Gastroesophageal sphincter (tissue), 3 donors: ENCODE measurements around the gene RANBP1.

Source experiments
- EP300 ChIP-seq: sonication (generic); formaldehyde crosslinking; IDR thresholded peaks from one replicate; pipeline ENCODE4 v1.6.1; 2017; ENCODE audit warnings: antibody characterized with exemption, mild to moderate bottlenecking
- POLR2AphosphoS5 ChIP-seq: sonication (generic); formaldehyde crosslinking; IDR thresholded peaks from one replicate; pipeline ENCODE4 v1.6.1; 2017; ENCODE audit warnings: antibody characterized with exemption
- TF ChIP-seq, protein P1 (sequence below), 4 experiments: fragments of 200-600 bp in 2 of 4; fragments of 450-650 bp in 2 of 4; sonication (generic) in 1 of 4; IDR thresholded peaks; one replicate each; pipeline ENCODE4 v1.5.1; 2017 to 2019; ENCODE audit warnings: antibody characterized with exemption in 4 of 4, mild to moderate bottlenecking in 2 of 4, moderate library complexity in 2 of 4

DNA sequence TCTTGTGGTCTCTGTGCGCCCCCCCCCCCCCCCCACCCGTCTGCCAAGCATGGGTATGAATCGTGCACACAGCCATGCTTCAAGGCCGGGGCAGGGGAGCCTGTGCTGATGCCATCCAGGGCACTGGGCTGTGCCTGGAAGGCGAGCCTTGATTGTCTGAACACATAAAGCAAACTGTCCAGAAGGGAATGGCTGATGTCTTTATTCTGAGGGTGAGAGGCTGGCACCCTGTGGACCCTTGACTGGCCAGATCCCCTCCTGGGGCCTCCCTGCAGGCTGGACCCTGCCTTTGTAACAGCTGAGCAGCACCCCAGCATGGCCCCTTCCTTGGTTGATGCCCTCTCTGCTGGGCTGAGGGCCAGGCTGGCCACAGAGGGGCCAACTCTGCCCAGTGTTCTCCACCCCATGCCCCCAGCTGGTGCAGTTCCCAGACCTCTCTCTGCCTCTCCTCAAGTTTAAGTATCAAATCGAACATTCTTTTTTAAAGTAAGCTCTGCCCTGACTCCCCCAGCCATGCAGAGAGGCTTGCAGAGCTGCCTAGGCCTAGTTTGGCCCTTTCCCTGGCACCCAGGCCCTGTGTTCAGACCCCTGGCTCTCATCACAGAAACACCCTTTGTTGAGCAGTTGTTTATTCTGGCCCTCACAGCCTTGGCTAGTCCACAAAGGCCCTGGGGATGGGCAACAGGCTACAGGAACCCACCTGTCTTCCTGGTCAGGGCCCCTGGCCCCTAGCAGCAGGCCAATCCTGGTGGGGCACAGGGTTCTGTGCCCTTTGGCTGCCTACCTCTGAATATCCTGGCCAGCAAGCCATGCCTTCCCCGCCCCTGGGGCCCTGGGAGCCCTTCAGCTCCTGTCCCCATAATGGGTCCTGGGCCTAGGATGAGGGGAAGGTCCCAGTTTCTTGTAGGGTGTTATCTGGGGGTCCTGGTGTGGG lies 3.9 kb upstream of the RANBP1 start:
- TF ChIP-seq POLR2AphosphoS5 (no peak), EP300 (no peak)
- TF ChIP-seq, protein P1, sequence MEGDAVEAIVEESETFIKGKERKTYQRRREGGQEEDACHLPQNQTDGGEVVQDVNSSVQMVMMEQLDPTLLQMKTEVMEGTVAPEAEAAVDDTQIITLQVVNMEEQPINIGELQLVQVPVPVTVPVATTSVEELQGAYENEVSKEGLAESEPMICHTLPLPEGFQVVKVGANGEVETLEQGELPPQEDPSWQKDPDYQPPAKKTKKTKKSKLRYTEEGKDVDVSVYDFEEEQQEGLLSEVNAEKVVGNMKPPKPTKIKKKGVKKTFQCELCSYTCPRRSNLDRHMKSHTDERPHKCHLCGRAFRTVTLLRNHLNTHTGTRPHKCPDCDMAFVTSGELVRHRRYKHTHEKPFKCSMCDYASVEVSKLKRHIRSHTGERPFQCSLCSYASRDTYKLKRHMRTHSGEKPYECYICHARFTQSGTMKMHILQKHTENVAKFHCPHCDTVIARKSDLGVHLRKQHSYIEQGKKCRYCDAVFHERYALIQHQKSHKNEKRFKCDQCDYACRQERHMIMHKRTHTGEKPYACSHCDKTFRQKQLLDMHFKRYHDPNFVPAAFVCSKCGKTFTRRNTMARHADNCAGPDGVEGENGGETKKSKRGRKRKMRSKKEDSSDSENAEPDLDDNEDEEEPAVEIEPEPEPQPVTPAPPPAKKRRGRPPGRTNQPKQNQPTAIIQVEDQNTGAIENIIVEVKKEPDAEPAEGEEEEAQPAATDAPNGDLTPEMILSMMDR (IDR thresholded peaks at IDR 0.05): no peak
